ENCODE data around the gene PIP5K1C. TPM values are rescaled to one million over a fixed set of nuclear protein-coding genes. Genes with fewer than 3 reads are reported as not detected.
"Not testable (repeated sequence)": the region's sequence is repeated elsewhere in the genome, so short reads cannot be mapped to it uniquely, and the experiment has no call there.

The PIP5K1C gene
- polyA plus RNA-seq, 1 donor from 2014 or later = 7.1 TPM

DNA sequence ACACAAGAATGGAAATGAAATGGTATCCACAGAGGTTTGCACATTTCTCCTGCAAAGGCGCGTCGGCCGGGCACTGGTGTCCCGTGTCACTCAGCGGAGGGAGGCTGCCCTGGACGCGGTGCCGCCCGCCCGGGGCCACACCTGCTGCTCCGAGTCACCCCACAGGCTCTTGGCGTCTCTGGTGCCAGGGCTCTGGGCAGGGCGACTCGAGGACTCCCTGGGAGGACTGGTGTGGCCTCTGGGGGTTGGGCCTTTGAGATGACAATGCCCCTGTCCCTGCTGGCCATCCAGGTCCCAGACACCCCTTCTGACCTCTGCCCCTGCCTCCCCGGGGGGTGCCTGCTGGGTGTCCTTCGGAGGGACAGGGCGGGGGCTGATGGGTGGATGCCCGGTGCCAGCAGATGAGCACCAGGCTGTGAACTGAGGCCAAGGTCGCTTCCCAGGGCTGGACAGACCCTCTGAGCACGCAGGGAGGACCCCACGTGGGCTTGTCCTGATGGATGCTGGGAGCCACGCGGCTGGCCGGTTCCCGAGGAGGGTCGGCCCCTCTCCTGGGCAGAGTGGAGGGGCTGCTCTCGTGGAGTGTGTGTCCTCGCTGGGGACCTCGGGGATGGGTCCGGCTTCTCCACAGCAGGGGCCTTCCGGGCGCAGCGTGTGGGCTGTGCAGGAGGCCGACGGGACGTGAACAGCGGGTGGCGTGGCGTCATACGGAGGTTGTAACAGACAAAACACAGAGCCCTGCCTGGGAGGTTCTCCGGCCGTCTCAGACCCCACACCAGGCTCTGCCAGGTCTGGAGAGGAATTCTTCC, 69.0 kb downstream of the PIP5K1C start:
- TF ChIP-seq EZH2 (IDR thresholded peaks at IDR 0.05; ENCODE audit: borderline replicate concordance, insufficient read depth, low read length, poor library complexity, severe bottlenecking) = no peak
- TF ChIP-seq SMC3 (conservative IDR thresholded peaks at IDR 0.05; ENCODE audit: poor library complexity) = no peak
- TF ChIP-seq RAD21 (conservative IDR thresholded peaks at IDR 0.05) = no peak
- no peak for TF ChIP-seq TAF1 (IDR thresholded peaks at IDR 0.05; ENCODE audit: low read depth)
- no peak for TF ChIP-seq EP300 (conservative IDR thresholded peaks at IDR 0.05; ENCODE audit: poor library complexity, severe bottlenecking)
- TF ChIP-seq, protein P1, sequence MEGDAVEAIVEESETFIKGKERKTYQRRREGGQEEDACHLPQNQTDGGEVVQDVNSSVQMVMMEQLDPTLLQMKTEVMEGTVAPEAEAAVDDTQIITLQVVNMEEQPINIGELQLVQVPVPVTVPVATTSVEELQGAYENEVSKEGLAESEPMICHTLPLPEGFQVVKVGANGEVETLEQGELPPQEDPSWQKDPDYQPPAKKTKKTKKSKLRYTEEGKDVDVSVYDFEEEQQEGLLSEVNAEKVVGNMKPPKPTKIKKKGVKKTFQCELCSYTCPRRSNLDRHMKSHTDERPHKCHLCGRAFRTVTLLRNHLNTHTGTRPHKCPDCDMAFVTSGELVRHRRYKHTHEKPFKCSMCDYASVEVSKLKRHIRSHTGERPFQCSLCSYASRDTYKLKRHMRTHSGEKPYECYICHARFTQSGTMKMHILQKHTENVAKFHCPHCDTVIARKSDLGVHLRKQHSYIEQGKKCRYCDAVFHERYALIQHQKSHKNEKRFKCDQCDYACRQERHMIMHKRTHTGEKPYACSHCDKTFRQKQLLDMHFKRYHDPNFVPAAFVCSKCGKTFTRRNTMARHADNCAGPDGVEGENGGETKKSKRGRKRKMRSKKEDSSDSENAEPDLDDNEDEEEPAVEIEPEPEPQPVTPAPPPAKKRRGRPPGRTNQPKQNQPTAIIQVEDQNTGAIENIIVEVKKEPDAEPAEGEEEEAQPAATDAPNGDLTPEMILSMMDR (IDR thresholded peaks at IDR 0.05; ENCODE audit: poor library complexity, severe bottlenecking) = no peak
- TF ChIP-seq, protein P2, sequence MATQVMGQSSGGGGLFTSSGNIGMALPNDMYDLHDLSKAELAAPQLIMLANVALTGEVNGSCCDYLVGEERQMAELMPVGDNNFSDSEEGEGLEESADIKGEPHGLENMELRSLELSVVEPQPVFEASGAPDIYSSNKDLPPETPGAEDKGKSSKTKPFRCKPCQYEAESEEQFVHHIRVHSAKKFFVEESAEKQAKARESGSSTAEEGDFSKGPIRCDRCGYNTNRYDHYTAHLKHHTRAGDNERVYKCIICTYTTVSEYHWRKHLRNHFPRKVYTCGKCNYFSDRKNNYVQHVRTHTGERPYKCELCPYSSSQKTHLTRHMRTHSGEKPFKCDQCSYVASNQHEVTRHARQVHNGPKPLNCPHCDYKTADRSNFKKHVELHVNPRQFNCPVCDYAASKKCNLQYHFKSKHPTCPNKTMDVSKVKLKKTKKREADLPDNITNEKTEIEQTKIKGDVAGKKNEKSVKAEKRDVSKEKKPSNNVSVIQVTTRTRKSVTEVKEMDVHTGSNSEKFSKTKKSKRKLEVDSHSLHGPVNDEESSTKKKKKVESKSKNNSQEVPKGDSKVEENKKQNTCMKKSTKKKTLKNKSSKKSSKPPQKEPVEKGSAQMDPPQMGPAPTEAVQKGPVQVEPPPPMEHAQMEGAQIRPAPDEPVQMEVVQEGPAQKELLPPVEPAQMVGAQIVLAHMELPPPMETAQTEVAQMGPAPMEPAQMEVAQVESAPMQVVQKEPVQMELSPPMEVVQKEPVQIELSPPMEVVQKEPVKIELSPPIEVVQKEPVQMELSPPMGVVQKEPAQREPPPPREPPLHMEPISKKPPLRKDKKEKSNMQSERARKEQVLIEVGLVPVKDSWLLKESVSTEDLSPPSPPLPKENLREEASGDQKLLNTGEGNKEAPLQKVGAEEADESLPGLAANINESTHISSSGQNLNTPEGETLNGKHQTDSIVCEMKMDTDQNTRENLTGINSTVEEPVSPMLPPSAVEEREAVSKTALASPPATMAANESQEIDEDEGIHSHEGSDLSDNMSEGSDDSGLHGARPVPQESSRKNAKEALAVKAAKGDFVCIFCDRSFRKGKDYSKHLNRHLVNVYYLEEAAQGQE (IDR thresholded peaks at IDR 0.05; ENCODE audit: borderline replicate concordance) = no peak
- TF ChIP-seq MXI1 (conservative IDR thresholded peaks at IDR 0.05; ENCODE audit: poor library complexity, severe bottlenecking) = no peak
- TF ChIP-seq POLR2AphosphoS5 (IDR thresholded peaks at IDR 0.05) = no peak
- no peak overlapping the region for H3K27ac ChIP-seq (ENCODE audit: low read length)
- H3K27me3 ChIP-seq (ENCODE audit: insufficient read depth, low read depth, low read length) = no peaks in the 10 kb centered on the region
- H3F3A ChIP-seq (ENCODE audit: insufficient read depth, low read length, poor library complexity, severe bottlenecking) = no peaks in the 10 kb centered on the region
- no peaks in the 10 kb centered on the region for H3K9me2 ChIP-seq (ENCODE audit: insufficient read depth, low read length)
- H3K4me2 ChIP-seq (ENCODE audit: low read length) = no peak overlapping the region
- H3K4me3 ChIP-seq (ENCODE audit: low read length) = no peak overlapping the region
- no peaks in the 10 kb centered on the region for H3K36me3 ChIP-seq (ENCODE audit: insufficient read depth, low read length)
- no peaks in the 10 kb centered on the region for H3K9me3 ChIP-seq (ENCODE audit: low read length)
- H3K79me2 ChIP-seq (replicated peaks; ENCODE audit: insufficient read depth, low read length) = no peaks in the 10 kb centered on the region
- H2AFZ ChIP-seq (ENCODE audit: low read depth, low read length) = no peak overlapping the region
- no peak overlapping the region for H3K9ac ChIP-seq (ENCODE audit: low read length)
- no peaks in the 10 kb centered on the region for H4K20me1 ChIP-seq (ENCODE audit: insufficient read depth)

DNA sequence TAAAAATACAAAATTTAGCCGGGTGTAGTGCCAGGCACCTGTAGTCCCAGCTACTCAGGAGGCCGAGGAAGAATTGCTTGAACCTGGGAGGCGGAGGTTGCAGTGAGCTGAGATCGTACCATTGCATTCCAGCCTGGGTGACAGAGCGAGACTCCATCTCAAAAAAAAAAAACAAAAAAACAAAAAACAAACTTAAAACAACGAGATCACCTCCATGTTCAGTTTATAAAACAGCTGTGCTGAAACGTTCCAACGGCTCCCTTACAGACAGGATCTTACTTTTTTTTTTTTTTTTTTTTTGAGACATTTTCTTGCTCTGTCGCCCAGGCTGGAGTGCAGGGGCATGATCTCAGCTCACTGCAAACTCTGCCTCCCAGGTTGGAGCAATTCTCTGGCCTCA, 71.5 kb downstream of the PIP5K1C start:
- not testable (repeated sequence) for H3K27me3 ChIP-seq (ENCODE audit: insufficient read depth, low read depth, low read length); H3K9ac ChIP-seq (ENCODE audit: low read length); H3F3A ChIP-seq (ENCODE audit: insufficient read depth, low read length, poor library complexity, severe bottlenecking); H3K4me3 ChIP-seq (ENCODE audit: low read length); H3K4me2 ChIP-seq (ENCODE audit: low read length); H3K36me3 ChIP-seq (ENCODE audit: insufficient read depth, low read length); H3K27ac ChIP-seq (ENCODE audit: low read length); H2AFZ ChIP-seq (ENCODE audit: low read depth, low read length); H3K9me2 ChIP-seq (ENCODE audit: insufficient read depth, low read length); H3K9me3 ChIP-seq (ENCODE audit: low read length); H4K20me1 ChIP-seq (ENCODE audit: insufficient read depth)
- peaks cover 11% of the 10 kb centered on the region for H3K79me2 ChIP-seq (replicated peaks; ENCODE audit: insufficient read depth, low read length)
